ENCODE results near the gene CD70. TPM values are rescaled to one million over a fixed set of nuclear protein-coding genes. Genes with fewer than 3 reads are reported as not detected.
"Not testable (repeated sequence)": the region's sequence is repeated elsewhere in the genome, so short reads cannot be mapped to it uniquely, and the experiment has no call there.

CD70 gene
- total RNA-seq, 1 experiment from 2014 or later, result 131 TPM

DNA sequence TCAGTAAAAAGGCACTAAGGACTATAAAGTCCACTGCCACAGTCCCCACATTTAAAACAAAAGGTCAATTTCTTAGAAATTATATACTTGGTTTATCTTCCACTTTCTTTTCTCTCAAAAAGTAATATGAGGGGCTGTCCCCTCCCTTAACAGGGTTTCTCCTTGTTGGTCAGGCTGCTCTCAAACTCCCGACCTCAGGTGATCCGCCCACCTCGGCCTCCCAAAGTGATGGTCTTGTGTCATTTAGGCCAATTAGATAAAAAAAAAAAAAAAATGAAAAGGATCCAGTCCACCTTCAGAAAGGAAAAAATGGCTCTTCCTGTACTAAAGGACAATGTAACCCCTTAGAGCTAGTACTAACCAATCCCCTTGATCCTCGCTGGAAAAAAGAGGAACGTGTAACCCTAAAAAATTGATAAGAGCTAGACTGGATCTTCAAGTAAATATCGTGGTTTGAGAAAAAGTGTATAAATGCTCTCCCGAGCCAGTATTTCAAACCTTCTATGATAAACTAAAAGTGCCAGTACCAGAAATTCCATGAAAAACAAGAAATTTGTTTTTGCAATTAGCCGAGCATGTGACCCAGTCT lies 9.0 kb upstream of the CD70 start:
- DNase-seq (ENCODE audit: low spot score), result no peak
- in situ Hi-C loops (cut with HindIII; ENCODE audit: low sequenced_read_pairs), result no loop called here

DNA sequence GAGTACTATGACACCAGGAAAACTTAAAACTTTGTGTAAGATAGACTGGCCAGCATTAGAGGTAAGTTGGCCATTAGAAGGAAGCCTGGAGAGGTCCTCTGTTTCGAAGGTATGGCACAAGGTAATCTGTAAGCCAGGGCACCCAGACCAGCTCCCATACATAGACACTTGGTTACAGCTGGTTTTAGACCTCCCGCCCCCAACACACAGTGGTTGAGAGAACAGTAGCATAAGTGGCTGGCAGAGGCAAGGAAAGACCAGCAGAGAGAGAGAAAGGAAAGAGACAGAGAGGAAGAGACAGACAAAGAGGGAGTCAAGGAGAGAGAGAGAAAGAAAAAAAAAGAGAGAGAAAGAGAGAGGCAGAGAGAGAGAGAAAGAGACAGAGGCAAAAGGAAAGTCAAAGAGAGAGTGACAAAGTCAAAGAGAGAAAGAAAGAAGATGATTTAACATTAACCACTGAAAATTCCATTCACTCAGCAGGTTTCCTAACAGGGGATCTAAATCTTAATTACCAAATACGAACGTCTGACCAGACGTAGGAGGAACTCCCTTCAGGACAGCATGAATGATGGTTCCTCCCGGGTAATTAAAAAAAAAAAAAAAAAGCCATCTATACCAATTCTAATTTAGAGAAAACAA lies 7.4 kb upstream of the CD70 start:
- in situ Hi-C loops (cut with HindIII; ENCODE audit: low sequenced_read_pairs); DNase-seq (ENCODE audit: low spot score): not testable (repeated sequence)

DNA sequence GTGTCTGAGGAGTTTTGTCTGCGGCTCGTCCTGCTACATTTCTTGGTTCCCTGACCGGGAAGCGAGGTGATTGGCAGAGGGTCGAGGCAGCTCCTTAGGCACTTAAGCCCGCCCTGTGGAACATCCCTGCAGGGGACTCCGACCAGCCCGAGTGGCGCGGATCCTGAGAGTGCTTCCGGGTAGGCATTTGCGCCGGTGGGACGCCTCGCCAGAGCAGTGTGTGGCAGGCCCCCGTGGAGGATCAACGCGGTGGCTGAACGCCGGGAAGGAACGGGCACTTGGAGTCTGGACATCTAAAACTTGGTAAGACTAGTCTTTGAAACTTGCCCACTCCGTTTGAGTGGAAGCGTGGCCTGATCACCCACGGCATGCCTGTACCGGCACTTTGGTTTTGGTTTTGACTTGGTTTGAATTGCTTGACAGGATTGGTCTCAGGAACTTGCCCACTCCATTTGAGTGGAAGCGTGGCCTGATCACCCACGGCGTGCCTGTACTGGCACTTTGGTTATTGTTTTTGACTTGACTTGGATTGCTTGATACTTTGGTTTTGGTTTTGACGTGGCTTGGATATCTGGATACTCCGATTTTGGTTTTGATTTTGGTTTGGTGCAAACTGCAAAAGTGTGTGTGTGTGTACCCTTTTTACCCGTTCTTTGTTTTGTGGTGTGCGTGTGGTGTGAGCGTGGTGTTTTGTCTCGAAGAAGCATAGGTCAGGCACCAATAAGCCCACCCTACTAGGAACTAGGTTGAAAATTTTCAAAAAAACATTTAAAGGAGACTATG lies 6.7 kb upstream of the CD70 start:
- in situ Hi-C loops (cut with HindIII; ENCODE audit: low sequenced_read_pairs); DNase-seq (ENCODE audit: low spot score): not testable (repeated sequence)

DNA sequence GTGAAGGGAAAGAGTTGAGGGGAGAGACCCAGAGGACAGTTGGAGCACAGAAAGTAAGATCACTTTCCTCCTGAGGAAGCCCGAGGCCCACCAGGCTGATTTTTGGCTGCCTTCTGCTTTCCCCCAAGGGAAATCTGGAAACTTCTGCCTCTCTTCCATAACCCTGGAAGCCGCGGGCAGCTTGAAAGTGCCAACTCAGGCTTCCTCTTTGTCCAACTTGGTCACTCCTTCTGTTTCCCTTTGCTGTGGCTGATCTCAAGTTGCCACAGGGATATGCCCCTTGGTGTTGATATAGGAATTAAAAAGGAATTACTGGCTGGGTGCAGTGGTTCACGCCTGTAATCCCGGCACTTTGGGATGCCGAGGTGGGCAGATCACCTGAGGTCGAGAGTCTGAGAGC lies 5.7 kb upstream of the CD70 start:
- in situ Hi-C loops (cut with HindIII; ENCODE audit: low sequenced_read_pairs), result no loop called here
- DNase-seq (ENCODE audit: low spot score), result no peak

DNA sequence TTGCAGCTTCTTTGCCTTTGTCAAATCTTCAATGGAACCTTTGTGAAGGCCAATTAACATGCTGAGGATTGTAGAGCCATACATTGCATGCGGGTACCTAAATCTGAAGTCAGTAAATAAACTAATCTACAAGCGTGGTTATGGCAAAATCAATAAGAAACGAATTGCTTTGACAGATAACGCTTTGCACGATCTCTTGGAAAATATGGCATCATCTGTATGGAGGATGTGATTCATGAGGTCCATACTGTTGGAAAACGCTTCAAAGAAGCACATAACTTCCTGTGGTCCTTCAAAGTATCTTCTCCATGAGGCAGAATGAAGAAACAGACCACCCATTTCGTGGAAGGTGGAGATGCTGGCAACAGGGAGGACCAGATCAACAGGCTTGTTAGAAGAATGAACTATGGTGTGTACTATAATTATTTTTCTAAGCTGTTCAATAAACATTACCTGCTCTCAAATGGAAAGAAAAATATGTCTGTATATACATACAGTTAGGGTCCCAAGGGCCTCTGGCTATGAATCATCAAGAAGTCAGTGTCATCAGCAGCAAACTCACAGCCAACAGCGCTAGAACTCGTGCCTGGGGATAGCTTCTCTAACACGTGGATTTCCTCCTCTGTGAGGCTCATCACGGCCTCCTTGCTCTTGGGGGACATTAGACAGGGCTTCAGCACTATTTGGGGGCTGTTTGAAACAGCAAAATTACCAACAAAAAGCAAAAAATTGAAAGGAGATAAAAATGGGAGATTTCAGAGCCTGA lies 2.9 kb upstream of the CD70 start:
- no peak for DNase-seq (ENCODE audit: low spot score)
- in situ Hi-C loops (cut with HindIII; ENCODE audit: low sequenced_read_pairs), result no loop called here

DNA sequence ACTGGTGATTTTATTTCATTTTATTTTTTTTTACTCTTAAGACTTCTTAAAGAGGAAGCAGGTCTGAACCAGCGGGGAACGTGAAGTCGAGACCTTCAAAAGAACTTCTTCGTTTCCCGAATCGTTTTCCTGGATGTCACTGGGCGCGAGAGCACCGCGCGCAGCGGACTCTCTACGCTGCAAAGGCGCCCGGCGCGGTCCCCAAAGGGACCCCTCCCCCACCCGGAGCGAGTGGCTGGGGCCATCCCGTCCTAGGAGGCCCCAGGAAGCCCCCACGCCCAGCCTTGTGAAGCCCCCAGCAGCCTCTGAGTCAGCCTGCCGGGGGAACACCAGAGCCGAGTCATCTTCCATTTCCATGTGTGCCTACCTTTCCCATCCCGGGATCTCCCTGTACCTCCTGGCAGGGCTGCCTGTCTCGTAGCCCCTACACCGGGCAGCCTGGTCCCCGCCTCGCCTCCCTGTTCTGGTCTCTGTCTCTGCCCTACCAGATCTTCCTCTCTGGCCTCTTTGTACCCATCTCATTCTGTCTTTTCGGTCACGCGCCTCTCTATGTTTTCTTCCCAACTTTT lies 608 bp downstream of the CD70 start:
- in situ Hi-C loops (cut with HindIII; ENCODE audit: low sequenced_read_pairs), result no loop called here
- no peak for DNase-seq (ENCODE audit: low spot score)

DNA sequence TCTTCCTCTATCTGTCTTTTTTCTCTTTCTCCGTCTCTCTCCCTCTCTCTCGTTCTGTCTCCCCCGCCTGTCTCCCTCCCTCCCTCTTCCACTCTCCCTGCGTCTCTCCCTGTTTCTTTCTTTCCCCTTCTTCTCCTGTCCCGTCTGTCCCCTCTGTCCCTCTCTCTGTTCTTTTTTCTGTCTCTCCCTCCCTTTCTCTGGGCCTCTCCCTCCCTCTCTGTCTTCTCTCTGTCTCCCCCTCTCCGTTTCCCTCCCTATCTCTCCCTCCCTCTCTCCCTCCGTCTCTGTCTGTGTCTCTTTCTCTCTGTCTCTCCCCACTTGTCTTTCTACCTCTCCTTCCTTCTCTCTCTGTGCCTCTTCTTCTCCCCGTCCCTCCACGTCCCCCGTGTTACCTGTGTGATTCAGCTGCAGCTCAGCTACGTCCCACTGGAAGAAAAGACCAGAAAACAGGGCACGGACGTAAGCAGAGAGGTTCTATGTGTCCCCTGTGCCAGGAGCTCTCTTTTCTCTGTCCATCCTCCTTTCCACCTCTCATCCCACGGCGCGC lies 1.2 kb downstream of the CD70 start:
- in situ Hi-C loops (cut with HindIII; ENCODE audit: low sequenced_read_pairs), result no loop called here
- no peak for DNase-seq (ENCODE audit: low spot score)

DNA sequence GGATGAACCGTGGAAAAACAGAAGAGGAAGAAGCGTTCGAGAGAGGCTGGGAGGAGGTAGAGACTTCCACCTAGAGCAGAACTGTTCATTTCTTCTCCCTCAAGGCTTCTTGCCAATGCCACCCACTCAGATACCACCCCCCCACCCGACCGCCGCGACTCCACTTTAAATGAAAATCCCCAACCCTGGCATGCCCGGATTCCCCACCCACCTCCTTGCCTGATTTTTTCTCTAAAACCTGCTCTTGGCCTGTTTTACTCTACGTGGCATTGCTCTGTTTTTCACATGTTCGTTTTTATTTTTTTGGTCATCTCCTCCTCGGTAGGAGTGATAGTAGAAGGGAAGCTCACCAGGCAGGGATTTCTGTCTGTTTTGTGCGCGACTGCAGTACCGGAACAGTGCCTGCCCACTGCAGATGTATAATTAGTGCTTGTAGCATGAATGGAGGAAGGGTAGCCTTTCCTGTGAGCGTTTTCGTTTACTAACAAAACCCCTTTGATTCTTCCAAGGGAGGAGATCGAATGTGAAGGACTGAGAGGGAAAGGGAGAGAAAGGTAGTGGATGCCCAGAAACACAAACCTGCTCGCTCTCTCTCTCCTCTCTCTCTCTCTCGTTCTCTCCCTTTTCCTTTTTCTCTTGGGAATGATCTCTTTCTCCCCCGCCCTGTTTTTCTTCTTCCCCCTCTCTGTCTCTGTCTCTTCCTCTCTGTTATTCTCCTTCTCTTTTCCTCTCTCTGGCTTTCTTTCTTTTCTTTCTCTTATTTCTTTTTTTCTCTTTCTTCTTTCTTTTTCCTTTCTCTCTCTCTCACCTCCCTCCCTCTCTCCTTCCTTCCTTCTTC lies 2.2 kb downstream of the CD70 start:
- no peak for DNase-seq (ENCODE audit: low spot score)
- in situ Hi-C loops (cut with HindIII; ENCODE audit: low sequenced_read_pairs), result no loop called here

DNA sequence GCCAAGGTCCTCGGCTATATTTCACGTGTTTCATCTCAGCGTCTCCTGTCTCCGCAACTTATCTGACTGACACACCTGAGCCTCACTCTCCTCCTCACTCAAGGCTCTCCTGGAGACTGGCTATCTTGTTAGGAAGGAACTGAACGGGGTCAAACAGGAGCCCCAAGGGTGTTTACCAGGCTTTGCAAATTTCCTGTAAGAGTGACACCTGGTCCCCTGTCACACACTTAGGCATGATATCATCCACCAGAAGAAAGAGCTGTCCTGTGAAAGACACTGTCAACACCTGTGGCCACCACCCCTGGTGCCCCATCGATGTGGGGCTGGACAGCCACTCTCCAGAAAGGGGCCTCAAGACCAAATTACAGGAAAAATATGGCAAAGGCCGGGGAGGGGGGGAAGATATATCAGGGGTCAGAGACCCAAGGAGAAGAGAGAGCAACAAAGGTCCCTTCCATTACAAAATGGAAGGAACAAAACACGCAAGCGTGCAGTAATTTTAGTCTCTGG lies 2.9 kb downstream of the CD70 start:
- DNase-seq (ENCODE audit: low spot score), result no peak
- in situ Hi-C loops (cut with HindIII; ENCODE audit: low sequenced_read_pairs), result no loop called here

DNA sequence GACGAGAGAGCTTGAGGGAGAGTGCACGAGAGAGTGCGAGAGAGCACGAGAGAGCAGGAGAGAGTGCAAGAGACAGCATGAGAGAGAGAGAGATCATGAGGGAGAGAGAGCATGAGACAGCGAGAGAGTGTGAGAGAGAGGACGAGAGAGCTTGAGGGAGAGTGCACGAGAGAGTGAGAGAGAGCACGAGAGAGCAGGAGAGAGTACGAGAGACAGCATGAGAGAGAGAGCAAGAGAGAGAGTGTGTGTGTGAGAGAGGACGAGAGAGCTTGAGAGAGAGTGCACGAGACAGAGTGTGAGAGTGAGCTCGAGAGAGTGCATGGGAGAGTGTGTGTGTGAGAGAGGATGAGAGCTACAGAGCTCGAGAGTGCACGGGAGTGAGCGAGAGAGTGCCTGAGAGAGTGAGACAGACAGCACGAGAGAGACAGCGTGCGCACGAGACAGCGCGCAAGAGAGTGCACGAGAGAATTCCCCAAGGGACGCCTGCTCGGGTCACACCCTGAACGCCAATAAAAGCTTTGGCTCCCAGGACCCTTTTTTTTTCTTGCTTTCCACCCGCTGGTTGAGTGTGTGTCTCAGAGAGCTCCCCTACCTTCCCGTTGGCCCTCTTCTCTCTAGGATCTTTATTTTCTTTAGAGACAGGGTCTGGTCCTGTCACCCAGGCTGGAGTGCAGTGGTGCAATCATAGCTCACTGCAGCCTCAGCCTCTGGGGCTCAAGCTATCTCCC lies 3.7 kb downstream of the CD70 start:
- DNase-seq (ENCODE audit: low spot score), result no peak
- in situ Hi-C loops (cut with HindIII; ENCODE audit: low sequenced_read_pairs), result no loop called here

DNA sequence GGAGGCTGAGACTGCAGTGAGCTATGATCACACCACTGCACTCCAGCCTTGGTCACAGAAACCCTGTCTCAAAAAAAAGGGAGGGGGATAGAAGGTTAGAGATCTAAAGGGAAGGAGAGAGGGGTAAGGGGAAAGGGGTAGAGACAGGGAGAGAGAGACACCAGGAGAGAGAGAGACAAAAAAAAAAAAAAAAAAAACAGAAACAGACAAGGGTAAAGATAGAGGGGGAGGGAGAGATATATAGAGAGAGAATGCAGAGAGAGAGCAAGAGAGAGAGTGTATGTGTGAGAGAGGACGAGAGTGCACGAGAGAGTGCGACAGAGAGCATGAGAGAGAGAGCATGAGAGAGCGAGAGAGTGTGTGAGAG lies 4.2 kb downstream of the CD70 start:
- in situ Hi-C loops (cut with HindIII; ENCODE audit: low sequenced_read_pairs), result no loop called here
- no peak for DNase-seq (ENCODE audit: low spot score)

DNA sequence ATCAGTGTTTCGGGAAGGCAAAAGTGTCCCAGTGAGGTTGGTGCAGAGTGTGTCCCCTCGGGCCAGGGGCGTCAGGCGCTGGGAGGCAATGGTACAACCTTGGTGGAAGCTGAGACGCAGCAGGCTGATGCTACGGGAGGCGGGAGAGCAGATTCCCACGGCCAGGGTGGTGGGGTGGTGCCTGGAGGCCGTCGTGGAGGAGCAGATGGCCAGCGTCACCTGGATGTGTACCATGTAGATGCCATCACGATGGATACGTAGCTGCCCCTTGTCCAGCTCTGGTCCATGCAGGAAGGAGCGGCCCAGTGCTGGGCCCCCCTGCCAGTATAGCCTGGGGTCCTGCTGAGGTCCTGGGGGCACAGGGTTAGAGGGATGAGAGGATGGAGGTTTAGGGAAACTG lies 4.9 kb downstream of the CD70 start:
- in situ Hi-C loops (cut with HindIII; ENCODE audit: low sequenced_read_pairs), result no loop called here
- no peak for DNase-seq (ENCODE audit: low spot score)

DNA sequence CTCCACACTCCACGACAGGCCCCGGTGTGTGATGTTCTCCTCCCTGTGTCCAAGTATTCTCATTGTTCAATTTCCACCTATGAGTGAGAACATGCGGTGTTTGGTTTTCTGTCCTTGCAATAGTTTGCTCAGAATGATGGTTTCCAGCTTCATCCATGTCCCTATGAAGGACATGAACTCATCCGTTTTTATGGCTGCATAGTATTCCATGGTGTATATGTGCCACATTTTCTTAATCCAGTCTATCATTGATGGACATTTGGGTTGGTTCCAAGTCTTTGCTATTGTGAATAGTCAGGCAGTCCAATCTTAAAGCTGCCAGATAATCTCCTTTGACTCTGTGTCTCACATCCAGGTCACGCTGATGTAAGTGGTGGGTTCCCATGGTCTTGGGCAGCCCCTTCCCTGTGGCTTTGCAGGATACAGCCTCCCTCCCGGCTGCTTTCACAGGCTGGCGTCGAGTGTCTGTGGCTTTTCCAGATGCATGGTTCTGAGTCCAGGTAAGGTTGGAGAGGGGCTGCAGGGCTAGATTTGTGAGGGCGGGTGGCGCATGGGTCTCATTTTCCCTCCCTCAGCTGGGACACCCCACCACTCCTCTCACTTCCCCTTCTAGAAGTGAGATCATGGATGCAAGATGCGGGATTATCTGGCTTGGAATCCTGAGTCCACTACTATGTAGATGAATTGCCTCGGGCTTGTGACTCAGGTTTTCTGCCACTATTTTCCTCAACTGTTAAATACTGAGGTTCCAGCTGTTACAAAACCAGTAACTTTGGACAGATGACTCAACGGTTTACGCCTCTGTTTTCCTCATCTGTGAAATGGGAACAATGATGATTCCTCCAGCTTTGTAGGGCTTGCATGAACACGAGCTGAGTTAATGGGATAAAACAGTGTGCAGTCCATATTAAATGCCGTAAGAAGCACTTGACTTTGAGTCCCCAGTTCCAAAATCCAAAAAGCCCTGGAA lies 8.2 kb downstream of the CD70 start:
- in situ Hi-C loops (cut with HindIII; ENCODE audit: low sequenced_read_pairs); DNase-seq (ENCODE audit: low spot score): not testable (repeated sequence)

DNA sequence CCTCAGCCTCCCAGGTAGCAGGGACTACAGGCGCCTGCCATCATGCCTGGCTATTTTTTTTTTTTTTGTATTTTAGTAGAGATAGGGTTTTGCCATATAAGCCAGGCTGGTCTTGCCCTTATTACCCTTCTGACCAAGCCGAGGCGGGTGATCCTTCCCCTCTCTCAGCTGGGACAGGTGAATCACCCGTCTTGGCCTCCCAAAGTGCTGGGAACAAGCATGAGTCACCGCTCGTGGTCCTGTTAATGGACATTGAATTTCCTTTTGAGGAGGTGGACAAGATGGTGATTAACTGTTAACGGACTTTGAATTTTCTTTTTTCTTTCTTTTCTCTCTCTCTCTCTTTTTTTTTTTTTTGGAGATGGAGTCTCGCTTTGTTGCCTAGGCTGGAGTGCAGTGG lies 10.6 kb downstream of the CD70 start:
- in situ Hi-C loops (cut with HindIII; ENCODE audit: low sequenced_read_pairs), result no loop called here
- DNase-seq (ENCODE audit: low spot score), result no peak

DNA sequence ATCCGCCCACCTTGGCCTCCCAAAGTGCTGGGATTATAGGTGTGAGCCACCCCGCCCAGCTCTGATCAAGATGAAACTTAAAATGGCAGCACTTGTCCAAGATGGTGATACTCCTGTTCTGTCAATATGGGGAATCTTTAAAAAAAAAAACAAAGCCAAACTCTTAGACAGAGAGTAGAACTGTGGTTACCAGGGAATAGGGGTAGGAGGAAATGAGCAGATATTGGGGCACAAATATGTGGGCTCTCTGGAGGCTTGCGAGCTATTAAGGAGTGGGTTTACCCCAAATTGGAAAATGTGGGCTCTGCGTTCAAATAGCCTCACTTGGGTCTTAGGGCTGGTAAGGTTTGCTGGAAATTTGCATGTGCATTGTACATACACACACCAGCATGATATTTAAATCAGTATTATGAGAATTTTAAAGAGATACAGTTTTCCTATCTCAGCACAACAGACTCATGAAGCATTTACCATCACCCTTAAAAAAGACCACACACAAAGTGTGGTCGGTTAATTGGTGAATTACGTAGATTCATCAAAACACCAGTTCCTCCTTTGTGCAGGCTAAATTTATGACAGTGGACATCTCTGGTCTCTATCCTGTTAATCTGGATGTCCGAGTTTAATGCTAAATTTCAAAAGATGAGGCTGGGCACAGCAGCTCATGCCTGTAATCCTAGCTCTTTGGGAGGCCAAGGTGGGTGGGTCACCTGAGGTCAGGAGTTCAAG lies 11.3 kb downstream of the CD70 start:
- in situ Hi-C loops (cut with HindIII; ENCODE audit: low sequenced_read_pairs), result no loop called here
- DNase-seq (ENCODE audit: low spot score), result no peak
